Panc1 (cell line): ENCODE data around the gene TEX261. TPM values are rescaled to one million over a fixed set of nuclear protein-coding genes. Genes with fewer than 3 reads are reported as not detected.
"Not testable (repeated sequence)": the region's sequence is repeated elsewhere in the genome, so short reads cannot be mapped to it uniquely, and the experiment has no call there.

ENCODE experiments used
- ATAC-seq: fragments of 200-7000 bp; cut with Tn5 transposase; 2 replicates; pipeline ENCODE4 v1.9.1; 2020; ENCODE audit warnings: mild to moderate bottlenecking, moderate library complexity
- BruUV-seq: library from RNA; stranded (reverse); fragments of 400-500 nt; replicated peaks from 2 replicates; lab custom pipeline; 2021; lab: Mats Ljungman, UMichigan
- CTCF ChIA-PET: fragments of 300-600 bp; sonication (Branson Sonifier 250); formaldehyde crosslinking; loops from one replicate; lab custom pipeline; 2022; ENCODE audit warnings: antibody characterized with exemption; lab: Charles Lee
- POLR2A ChIA-PET: fragments of 300-600 bp; sonication (Branson Sonifier 250); formaldehyde crosslinking; loops from one replicate; lab custom pipeline; 2022; ENCODE audit warnings: antibody characterized with exemption; lab: Charles Lee
- DNase-seq: peaks from one replicate; pipeline ENCODE4 v3.0.0-alpha.2; 2010; ENCODE audit warnings: low read depth, low spot score
- H3K27ac ChIP-seq: 2 replicates; pipeline ENCODE4 v1.5.1; 2011; ENCODE audit warnings: mild to moderate bottlenecking, low read length, inconsistent platforms
- H3K27me3 ChIP-seq: fragments of 200-500 bp; sonication (Bioruptor generic); 2 replicates; pipeline ENCODE4 v1.6.0; 2014; ENCODE audit warnings: low read length, inconsistent platforms; ENCODE audit not compliant: control insufficient read depth, insufficient read depth
- H3K36me3 ChIP-seq: fragments of 200-500 bp; sonication (Bioruptor generic); 2 replicates; pipeline ENCODE4 v1.5.1; 2014; ENCODE audit warnings: inconsistent platforms, mild to moderate bottlenecking, low read length, moderate library complexity; ENCODE audit not compliant: control insufficient read depth, insufficient read depth
- H3K4me1 ChIP-seq: 2 replicates; pipeline ENCODE4 v1.5.1; 2011; ENCODE audit warnings: inconsistent platforms, mild to moderate bottlenecking, low read length, moderate library complexity; ENCODE audit not compliant: control insufficient read depth, insufficient read depth
- H3K4me3 ChIP-seq, 2 experiments: 2 replicates each; pipeline ENCODE4 v1.5.1; 2011 to 2012; ENCODE audit warnings: low read depth in 2 of 2, low read length in 2 of 2, mild to moderate bottlenecking in 2 of 2, inconsistent platforms in 1 of 2, moderate library complexity in 1 of 2
- H3K9me3 ChIP-seq: fragments of 200-500 bp; sonication (Bioruptor generic); 2 replicates; pipeline ENCODE4 v1.5.1; 2014; ENCODE audit warnings: low read depth, mild to moderate bottlenecking, inconsistent platforms, low read length, moderate library complexity; ENCODE audit not compliant: control insufficient read depth, insufficient read depth
- POLR2AphosphoS5 ChIP-seq: IDR thresholded peaks from 2 replicates; pipeline ENCODE4 v1.6.1; 2012; ENCODE audit warnings: mild to moderate bottlenecking, low read depth, low read length, moderate library complexity
- SIN3A ChIP-seq: IDR thresholded peaks from 2 replicates; pipeline ENCODE4 v1.6.1; 2012; ENCODE audit warnings: low read depth, mild to moderate bottlenecking, low read length, moderate library complexity, borderline replicate concordance; ENCODE audit not compliant: insufficient read depth
- TCF7L2 ChIP-seq: IDR thresholded peaks from 2 replicates; pipeline ENCODE4 v1.6.1; 2011; ENCODE audit warnings: mild to moderate bottlenecking, low read depth, low read length, inconsistent platforms
- in situ Hi-C: cut with HindIII; loops from 2 replicates; pipeline ENCODE4 v1.10.0; 2016; ENCODE audit warnings: low sequenced_read_pairs, low pct_unique_long_range_greater_than_20kb
- intact Hi-C: fragments of 100-400 bp; cut with micrococcal nuclease; formaldehyde crosslinking; loops from one replicate; pipeline ENCODE4 v1.10.0; 2022; ENCODE audit not compliant: unreplicated experiment
- total RNA-seq: library from RNA; stranded (reverse); gene quantifications from one replicate; pipeline ENCODE4 v1.2.1, GENCODE V29; 2021; ENCODE audit not compliant: unreplicated experiment
- TF ChIP-seq, protein P1 (sequence below): fragments of 450-650 bp; IDR thresholded peaks from 2 replicates; pipeline ENCODE4 v1.5.1; 2017; ENCODE audit warnings: mild to moderate bottlenecking
- TF ChIP-seq, protein P2 (sequence below), 2 experiments: IDR thresholded peaks; 2 replicates each; pipeline ENCODE4 v1.6.1; 2011 to 2012; ENCODE audit warnings: low read depth in 2 of 2, control low read depth in 1 of 2, low read length in 1 of 2, mild to moderate bottlenecking in 1 of 2, moderate library complexity in 1 of 2; ENCODE audit not compliant: insufficient read depth in 1 of 2

The TEX261 gene
- total RNA-seq, 1 experiment from 2014 or later = 64.9 TPM

DNA sequence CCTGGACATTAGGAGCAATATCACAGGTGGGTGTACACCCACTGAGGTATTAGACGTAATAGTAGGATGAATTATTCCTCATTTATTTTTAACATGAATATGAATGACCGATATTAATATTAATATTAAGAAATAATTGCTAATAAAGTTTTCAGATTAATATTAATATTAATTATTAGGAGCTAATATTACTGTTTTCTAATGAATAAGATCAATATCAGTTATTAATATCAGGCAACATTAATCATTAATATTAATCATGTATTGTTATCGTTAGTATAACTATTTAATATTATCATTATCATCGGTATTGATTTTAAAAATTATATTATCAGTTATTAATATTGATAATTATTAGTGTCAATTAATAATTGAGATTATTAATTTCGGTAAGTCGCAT is 25.3 kb upstream of the TEX261 start:
- in situ Hi-C loops, H3K27ac ChIP-seq, ATAC-seq, H3K4me1 ChIP-seq, H3K4me3 ChIP-seq, CTCF ChIA-PET, H3K9me3 ChIP-seq, intact Hi-C loops, POLR2A ChIA-PET, DNase-seq, H3K36me3 ChIP-seq, BruUV-seq, H3K27me3 ChIP-seq: not testable (repeated sequence)

DNA sequence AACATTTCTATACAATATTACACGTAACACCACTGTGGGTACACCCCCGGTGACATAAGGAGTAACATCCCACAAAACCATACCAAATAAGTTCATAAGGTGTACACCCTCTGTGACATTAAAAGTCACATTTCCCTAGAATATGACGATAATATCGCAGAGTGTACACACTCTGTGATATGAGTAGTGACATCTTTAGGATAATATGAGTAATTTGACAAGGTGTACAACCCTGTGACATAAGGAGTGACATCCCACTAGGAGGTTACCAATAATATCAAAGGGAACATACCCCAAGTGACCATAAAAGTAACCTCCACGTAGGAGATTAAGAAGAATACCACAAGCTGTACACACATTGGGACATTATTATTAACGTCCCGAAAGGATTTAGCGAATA is 24.0 kb upstream of the TEX261 start:
- DNase-seq = no peak
- intact Hi-C loops = no loop called here
- ATAC-seq = no peak
- Histone ChIP-seq H3K27ac (no peak overlapping the region), H3K4me1 (no peaks in the 10 kb centered on the region), H3K27me3 (peaks cover 7% of the 10 kb centered on the region; the same call in 1 of the 2 replicates), H3K9me3 (no peaks in the 10 kb centered on the region), H3K36me3 (no peaks in the 10 kb centered on the region), H3K4me3 (no peak overlapping the region)
- in situ Hi-C loops = no loop called here
- TF ChIP-seq SIN3A = no peak
- TF ChIP-seq TCF7L2 = no peak
- no peak for TF ChIP-seq POLR2AphosphoS5
- TF ChIP-seq, protein P1, sequence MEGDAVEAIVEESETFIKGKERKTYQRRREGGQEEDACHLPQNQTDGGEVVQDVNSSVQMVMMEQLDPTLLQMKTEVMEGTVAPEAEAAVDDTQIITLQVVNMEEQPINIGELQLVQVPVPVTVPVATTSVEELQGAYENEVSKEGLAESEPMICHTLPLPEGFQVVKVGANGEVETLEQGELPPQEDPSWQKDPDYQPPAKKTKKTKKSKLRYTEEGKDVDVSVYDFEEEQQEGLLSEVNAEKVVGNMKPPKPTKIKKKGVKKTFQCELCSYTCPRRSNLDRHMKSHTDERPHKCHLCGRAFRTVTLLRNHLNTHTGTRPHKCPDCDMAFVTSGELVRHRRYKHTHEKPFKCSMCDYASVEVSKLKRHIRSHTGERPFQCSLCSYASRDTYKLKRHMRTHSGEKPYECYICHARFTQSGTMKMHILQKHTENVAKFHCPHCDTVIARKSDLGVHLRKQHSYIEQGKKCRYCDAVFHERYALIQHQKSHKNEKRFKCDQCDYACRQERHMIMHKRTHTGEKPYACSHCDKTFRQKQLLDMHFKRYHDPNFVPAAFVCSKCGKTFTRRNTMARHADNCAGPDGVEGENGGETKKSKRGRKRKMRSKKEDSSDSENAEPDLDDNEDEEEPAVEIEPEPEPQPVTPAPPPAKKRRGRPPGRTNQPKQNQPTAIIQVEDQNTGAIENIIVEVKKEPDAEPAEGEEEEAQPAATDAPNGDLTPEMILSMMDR = no peak
- TF ChIP-seq, protein P2, sequence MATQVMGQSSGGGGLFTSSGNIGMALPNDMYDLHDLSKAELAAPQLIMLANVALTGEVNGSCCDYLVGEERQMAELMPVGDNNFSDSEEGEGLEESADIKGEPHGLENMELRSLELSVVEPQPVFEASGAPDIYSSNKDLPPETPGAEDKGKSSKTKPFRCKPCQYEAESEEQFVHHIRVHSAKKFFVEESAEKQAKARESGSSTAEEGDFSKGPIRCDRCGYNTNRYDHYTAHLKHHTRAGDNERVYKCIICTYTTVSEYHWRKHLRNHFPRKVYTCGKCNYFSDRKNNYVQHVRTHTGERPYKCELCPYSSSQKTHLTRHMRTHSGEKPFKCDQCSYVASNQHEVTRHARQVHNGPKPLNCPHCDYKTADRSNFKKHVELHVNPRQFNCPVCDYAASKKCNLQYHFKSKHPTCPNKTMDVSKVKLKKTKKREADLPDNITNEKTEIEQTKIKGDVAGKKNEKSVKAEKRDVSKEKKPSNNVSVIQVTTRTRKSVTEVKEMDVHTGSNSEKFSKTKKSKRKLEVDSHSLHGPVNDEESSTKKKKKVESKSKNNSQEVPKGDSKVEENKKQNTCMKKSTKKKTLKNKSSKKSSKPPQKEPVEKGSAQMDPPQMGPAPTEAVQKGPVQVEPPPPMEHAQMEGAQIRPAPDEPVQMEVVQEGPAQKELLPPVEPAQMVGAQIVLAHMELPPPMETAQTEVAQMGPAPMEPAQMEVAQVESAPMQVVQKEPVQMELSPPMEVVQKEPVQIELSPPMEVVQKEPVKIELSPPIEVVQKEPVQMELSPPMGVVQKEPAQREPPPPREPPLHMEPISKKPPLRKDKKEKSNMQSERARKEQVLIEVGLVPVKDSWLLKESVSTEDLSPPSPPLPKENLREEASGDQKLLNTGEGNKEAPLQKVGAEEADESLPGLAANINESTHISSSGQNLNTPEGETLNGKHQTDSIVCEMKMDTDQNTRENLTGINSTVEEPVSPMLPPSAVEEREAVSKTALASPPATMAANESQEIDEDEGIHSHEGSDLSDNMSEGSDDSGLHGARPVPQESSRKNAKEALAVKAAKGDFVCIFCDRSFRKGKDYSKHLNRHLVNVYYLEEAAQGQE (IDR thresholded peaks at IDR 0.05; ENCODE audit: insufficient read depth in 1 of 2, low read depth in 2 of 2, low read length in 1 of 2) = no peak
- ChIA-PET CTCF (no interaction called here), POLR2A (no interaction called here)
- BruUV-seq = no TSS peak

DNA sequence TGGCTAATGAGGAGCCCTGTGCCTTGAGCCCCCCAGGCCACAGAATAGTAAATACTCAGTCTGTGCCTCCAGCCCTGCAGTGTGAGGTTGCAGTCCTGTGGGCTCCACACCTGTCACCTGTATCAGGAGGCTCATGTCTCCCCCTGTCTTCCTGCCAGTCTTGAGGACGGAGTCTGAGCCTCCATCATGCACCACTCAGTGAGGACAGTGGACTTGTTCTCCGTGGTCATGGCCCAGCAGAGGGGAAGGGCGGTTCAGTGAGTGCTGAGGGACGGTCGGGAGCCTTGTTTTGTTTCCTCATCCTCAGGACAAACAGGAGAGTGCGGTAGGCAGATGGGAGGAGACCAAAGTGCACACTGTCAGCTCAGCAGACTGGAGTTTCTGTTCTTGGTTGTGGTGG is 17.1 kb upstream of the TEX261 start:
- H3K27ac ChIP-seq, in situ Hi-C loops, H3K4me3 ChIP-seq, intact Hi-C loops, CTCF ChIA-PET, H3K9me3 ChIP-seq, H3K4me1 ChIP-seq, H3K36me3 ChIP-seq, DNase-seq, POLR2A ChIA-PET, ATAC-seq, BruUV-seq: not testable (repeated sequence)
- peaks cover 15% of the 10 kb centered on the region for H3K27me3 ChIP-seq
